Fibroblast of lung (primary cell): ENCODE data around the gene YIF1B.

ENCODE experiments used
- EZH2 ChIP-seq: IDR thresholded peaks from 2 replicates; pipeline ENCODE4 v1.5.1; 2012; ENCODE audit warnings: low read length, control low read depth, mild to moderate bottlenecking; ENCODE audit errors: missing control alignments
- TF ChIP-seq, protein P1 (sequence below), 2 donors: IDR thresholded peaks in 1 of 2; conservative IDR thresholded peaks in 1 of 2; 1 replicate in 1 of 2; 2 replicates in 1 of 2; pipeline ENCODE4 v1.5.1; 2011 to 2012; ENCODE audit warnings: low read length in 2 of 2, control low read depth in 1 of 2, inconsistent platforms in 1 of 2, low read depth in 1 of 2, mild to moderate bottlenecking in 1 of 2

DNA sequence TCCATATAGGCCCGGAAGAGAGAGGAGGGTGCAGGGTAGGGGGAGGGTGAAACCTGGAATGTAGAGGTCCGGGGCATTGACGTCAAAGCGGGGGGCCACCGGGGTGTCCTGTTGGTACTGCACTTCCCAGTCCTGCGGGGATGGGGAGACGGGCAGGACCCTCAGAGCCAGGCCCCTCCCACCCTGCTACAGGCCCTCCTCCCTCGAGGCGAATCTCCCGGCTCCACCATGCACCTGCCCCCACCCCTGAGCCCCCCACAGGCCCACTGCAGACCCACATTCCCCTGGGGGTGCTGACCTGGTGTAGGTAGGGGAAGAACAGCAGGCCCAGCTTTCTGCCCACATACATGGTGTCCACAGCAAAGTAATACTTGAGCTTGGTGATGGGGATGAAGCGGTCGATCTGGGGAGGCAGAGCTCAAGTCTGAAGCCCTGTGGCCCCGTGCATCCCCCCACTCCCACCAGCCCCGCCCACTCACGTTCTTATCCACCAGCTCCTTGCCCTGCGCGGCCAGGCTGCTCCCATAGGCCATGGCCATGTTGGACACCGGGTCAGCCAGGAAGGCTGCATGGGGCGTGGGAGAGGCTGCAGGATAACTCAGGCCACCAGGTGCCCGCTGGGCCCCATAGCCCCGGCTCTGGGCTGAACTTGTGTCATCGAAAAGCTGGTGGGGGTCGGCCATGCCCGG is 6.7 kb downstream of the YIF1B start:
- TF ChIP-seq, protein P1, sequence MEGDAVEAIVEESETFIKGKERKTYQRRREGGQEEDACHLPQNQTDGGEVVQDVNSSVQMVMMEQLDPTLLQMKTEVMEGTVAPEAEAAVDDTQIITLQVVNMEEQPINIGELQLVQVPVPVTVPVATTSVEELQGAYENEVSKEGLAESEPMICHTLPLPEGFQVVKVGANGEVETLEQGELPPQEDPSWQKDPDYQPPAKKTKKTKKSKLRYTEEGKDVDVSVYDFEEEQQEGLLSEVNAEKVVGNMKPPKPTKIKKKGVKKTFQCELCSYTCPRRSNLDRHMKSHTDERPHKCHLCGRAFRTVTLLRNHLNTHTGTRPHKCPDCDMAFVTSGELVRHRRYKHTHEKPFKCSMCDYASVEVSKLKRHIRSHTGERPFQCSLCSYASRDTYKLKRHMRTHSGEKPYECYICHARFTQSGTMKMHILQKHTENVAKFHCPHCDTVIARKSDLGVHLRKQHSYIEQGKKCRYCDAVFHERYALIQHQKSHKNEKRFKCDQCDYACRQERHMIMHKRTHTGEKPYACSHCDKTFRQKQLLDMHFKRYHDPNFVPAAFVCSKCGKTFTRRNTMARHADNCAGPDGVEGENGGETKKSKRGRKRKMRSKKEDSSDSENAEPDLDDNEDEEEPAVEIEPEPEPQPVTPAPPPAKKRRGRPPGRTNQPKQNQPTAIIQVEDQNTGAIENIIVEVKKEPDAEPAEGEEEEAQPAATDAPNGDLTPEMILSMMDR (conservative IDR thresholded peaks at IDR 0.05 in 1 of 2, IDR thresholded peaks at IDR 0.05 in 1 of 2; ENCODE audit: low read depth in 1 of 2, low read length in 2 of 2), result no peak
- TF ChIP-seq EZH2, result no peak
